Fibroblast of mammary gland (primary cell): ENCODE results near the gene KRT72.
A peak's percentile ranks its signal among the peaks of the same experiment; 100 is the strongest.

Experiments used
- DNase-seq: peaks from one replicate; pipeline ENCODE4 v3.0.0-alpha.2; 2010; ENCODE audit warnings: low read depth
- H3K4me3 ChIP-seq: 2 replicates; pipeline ENCODE4 v1.5.1; 2011; ENCODE audit warnings: low read depth, mild to moderate bottlenecking, low read length, moderate library complexity; ENCODE audit not compliant: control insufficient read depth
- TF ChIP-seq, protein P1 (sequence below): conservative IDR thresholded peaks from 2 replicates; pipeline ENCODE4 v1.5.1; 2011; ENCODE audit warnings: low read depth, low read length, inconsistent platforms; ENCODE audit not compliant: control insufficient read depth, insufficient read depth

Gene KRT72

DNA sequence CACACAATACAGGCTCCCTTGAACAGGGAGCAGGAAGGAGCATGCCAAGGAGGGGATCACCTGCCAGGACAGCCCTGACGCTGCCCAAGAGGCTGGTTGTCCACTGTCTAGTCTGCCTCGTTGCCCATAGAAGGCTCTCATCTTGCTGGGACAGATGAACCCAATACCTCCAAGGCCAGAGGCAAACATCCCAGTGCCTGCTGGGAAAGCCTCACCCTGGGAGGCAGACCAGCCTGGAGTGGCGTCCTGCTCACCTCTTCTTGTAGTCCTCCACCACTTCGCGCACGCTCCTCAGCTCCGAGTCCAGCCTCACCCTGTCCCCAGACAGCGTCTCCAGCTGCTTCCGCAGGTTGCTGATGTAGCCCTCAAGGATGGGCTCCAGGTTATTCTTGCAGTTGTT, 14.6 kb upstream of the KRT72 start:
- TF ChIP-seq, protein P1, sequence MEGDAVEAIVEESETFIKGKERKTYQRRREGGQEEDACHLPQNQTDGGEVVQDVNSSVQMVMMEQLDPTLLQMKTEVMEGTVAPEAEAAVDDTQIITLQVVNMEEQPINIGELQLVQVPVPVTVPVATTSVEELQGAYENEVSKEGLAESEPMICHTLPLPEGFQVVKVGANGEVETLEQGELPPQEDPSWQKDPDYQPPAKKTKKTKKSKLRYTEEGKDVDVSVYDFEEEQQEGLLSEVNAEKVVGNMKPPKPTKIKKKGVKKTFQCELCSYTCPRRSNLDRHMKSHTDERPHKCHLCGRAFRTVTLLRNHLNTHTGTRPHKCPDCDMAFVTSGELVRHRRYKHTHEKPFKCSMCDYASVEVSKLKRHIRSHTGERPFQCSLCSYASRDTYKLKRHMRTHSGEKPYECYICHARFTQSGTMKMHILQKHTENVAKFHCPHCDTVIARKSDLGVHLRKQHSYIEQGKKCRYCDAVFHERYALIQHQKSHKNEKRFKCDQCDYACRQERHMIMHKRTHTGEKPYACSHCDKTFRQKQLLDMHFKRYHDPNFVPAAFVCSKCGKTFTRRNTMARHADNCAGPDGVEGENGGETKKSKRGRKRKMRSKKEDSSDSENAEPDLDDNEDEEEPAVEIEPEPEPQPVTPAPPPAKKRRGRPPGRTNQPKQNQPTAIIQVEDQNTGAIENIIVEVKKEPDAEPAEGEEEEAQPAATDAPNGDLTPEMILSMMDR: no peak
- no peak overlapping the region for H3K4me3 ChIP-seq
- no peak for DNase-seq

DNA sequence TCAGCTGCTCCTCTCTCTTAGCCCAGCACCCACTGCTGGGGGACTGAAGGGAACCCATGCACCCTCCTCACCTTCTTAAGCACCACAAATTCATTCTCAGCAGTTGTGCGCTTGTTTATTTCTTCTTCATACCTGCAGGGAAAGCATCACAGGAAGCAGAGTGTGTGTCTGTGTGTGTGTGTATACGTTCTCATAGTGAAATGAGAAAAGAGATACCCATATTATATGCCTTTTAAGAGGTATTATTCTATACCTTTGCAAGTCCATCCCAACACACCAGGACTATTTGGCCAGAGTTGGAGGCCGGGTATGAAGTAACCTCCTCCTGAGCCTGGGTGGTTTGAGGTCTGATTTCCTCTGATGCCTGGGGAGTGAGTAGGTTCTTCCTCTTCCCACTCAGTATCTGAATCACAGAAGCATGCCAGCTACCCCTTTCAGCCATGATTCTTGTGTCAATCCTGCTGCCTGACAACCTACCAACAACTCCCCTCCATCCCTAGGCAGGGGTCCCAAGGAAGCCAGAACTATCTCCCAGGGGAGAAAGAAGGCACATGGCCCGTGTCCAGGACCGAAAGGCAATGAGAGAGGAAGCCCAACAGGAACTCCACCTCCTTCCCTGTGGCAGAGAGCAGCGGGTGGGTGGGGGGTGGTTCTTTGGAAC, 14.1 kb upstream of the KRT72 start:
- TF ChIP-seq, protein P1: no peak
- H3K4me3 ChIP-seq: no peak overlapping the region
- DNase-seq: peak; percentile 30

- TF ChIP-seq, protein P1: no peak
- no peak for DNase-seq
- H3K4me3 ChIP-seq: no peak overlapping the region
Measured at GRCh38 chr12:52614381-52615207, 13.3 kb upstream of the KRT72 start.

- TF ChIP-seq, protein P1: no peak
- no peak overlapping the region for H3K4me3 ChIP-seq
- no peak for DNase-seq
Measured at GRCh38 chr12:52613384-52614030, 12.2 kb upstream of the KRT72 start.

DNA sequence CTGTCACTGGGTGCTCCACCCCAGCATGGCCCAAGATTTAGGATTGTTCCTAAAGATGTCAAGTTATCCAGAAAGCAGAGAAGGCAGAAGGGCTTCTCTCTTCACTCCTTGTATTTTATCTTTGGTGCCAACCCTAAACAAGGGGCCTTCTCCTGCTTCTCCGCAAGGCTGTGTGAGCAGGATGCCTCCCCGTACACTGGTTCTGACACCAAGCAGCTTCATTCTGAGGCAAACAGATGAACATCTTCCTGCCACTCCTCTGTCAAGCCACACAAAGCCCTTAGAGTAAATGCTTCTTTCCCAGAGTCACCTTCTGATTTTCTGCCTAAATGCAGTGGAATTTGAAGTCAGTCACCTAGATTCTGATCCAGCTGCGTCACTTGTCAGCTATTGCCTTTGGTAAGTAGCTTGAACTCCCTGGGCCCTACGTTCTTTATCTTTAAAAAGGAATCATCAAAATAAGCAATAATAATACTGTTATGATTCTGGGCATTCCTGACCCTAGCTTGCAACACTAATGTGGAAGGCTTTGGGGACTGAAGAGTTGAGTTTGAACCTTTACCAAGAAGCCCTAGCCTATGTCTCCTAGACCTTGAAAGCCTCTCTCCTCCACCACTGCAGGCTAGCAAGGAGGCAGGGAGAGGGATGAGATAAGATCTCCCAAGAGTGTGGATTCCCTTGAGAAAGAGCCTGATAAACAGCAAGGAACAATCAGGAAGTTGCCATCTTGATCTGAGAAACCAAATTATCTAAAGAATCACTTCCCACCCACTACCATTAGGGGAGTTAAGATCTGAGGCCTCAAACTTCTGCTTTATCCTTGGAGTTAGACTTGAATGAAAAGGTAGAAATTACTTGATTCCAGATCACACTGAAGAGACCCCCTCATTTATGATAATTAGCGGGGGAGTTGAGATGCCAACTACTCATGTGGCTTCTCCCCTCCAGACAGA, 11.4 kb upstream of the KRT72 start:
- TF ChIP-seq, protein P1: no peak
- no peak overlapping the region for H3K4me3 ChIP-seq
- DNase-seq: no peak

DNA sequence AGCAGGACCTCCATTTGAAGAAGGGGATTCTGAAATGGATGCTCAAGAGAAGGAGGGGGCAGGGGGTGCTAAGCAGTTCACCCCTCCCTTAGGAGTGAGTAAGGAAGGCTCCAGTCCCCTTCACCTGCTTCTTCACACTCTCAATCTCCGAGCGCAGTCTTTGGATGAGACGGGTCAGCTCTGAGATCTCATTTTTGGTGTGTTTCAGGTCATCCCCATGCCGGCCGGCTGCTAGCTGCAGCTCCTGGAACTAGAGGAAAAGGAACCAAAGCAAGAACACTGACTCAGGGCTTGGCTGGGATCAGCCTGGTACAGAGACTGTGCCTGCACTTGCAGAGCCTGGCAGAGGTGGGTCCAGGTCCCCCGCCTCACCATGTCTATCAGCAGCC, 9.8 kb upstream of the KRT72 start:
- no peak for DNase-seq
- TF ChIP-seq, protein P1: no peak
- H3K4me3 ChIP-seq: no peak overlapping the region
